Measurements from ENCODE around the gene GLG1.

DNA sequence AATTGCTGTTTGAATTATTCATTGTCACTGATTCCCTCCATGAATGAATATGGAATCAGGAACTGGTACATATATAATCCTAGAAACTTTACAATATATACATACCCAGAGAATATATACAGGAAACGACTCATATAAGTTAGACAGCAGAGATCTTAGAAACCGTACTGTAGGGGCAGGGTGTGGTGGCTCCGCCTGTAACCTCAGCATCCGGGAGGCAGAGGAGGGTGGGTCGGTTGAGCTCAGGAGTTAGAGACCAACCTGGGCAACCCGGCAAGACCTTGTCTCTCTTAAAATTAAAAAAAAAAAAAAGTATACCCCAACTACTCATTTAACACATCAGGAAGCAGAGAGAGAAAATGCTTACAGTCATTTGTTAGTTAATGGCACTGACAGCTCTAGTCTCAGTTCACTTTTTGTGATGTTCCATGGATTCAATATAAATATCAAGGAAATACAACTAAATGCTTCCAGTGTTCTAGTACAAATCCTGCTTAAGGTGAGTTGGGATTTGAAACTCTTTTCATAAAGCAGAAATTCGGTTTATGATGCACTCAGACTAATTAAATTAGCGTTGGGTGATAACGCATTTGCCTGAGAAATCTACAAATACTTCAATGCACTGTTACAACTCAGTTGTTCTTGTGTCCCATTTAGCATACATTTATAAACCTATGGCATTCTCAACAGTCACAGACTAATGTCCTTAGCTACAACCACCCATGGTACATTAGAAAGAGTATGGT lies 5.6 kb downstream of the GLG1 start:
- TF ChIP-seq, protein P1, sequence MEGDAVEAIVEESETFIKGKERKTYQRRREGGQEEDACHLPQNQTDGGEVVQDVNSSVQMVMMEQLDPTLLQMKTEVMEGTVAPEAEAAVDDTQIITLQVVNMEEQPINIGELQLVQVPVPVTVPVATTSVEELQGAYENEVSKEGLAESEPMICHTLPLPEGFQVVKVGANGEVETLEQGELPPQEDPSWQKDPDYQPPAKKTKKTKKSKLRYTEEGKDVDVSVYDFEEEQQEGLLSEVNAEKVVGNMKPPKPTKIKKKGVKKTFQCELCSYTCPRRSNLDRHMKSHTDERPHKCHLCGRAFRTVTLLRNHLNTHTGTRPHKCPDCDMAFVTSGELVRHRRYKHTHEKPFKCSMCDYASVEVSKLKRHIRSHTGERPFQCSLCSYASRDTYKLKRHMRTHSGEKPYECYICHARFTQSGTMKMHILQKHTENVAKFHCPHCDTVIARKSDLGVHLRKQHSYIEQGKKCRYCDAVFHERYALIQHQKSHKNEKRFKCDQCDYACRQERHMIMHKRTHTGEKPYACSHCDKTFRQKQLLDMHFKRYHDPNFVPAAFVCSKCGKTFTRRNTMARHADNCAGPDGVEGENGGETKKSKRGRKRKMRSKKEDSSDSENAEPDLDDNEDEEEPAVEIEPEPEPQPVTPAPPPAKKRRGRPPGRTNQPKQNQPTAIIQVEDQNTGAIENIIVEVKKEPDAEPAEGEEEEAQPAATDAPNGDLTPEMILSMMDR (IDR thresholded peaks at IDR 0.05; ENCODE audit: low read depth, low read length, poor library complexity, severe bottlenecking) = no peak
- no peak for TF ChIP-seq EZH2phosphoT487 (IDR thresholded peaks at IDR 0.05; ENCODE audit: borderline replicate concordance, low read length)

Measured in DOHH2 (cell line).